H9 (cell line): Measurements from ENCODE around the gene TM4SF5. TPM values are rescaled to one million over a fixed set of nuclear protein-coding genes. Genes with fewer than 3 reads are reported as not detected.
A peak's percentile ranks its signal among the peaks of the same experiment; 100 is the strongest.

ENCODE experiments used
- DNase-seq: peaks from one replicate; pipeline ENCODE4 v3.0.0-alpha.2; 2017
- H2AFZ ChIP-seq: one replicate; pipeline ENCODE4 v1.6.1; 2013; ENCODE audit warnings: mild to moderate bottlenecking, low read length, control low read depth, moderate library complexity
- H2AK5ac ChIP-seq: 2 replicates; pipeline ENCODE4 v1.6.1; 2013; ENCODE audit warnings: low read length, control low read depth, mixed read lengths; ENCODE audit not compliant: insufficient read length
- H2BK120ac ChIP-seq: one replicate; pipeline ENCODE4 v1.6.1; 2013; ENCODE audit warnings: low read depth, mild to moderate bottlenecking, low read length, control low read depth, inconsistent platforms; ENCODE audit not compliant: poor library complexity, severe bottlenecking
- H2BK12ac ChIP-seq: 2 replicates; pipeline ENCODE4 v1.6.1; 2013; ENCODE audit warnings: low read length, control low read depth, mixed read lengths, low read depth; ENCODE audit not compliant: insufficient read length
- H2BK15ac ChIP-seq: 2 replicates; pipeline ENCODE4 v1.6.1; 2013; ENCODE audit warnings: low read depth, low read length, control low read depth
- H2BK20ac ChIP-seq: one replicate; pipeline ENCODE4 v1.6.1; 2013; ENCODE audit warnings: low read depth, mild to moderate bottlenecking, low read length, control low read depth, inconsistent platforms; ENCODE audit not compliant: poor library complexity, severe bottlenecking
- H2BK5ac ChIP-seq: 2 replicates; pipeline ENCODE4 v1.6.1; 2013; ENCODE audit warnings: low read length, control low read depth, mixed read lengths; ENCODE audit not compliant: insufficient read length
- H3K14ac ChIP-seq: 2 replicates; pipeline ENCODE4 v1.6.1; 2013; ENCODE audit warnings: low read length, control low read depth; ENCODE audit not compliant: insufficient read depth
- H3K18ac ChIP-seq: 2 replicates; pipeline ENCODE4 v1.6.1; 2013; ENCODE audit warnings: low read depth, mild to moderate bottlenecking, mixed read lengths, low read length, control low read depth; ENCODE audit not compliant: insufficient read length
- H3K23ac ChIP-seq: 2 replicates; pipeline ENCODE4 v1.6.1; 2013; ENCODE audit warnings: low read length, control low read depth, mixed read lengths, low read depth; ENCODE audit not compliant: insufficient read length
- H3K23me2 ChIP-seq: 2 replicates; pipeline ENCODE4 v1.6.1; 2013; ENCODE audit warnings: low read depth, mild to moderate bottlenecking, mixed read lengths, low read length, control low read depth; ENCODE audit not compliant: insufficient read length, poor library complexity, severe bottlenecking
- H3K27ac ChIP-seq: 2 replicates; pipeline ENCODE4 v1.5.1; 2013; ENCODE audit warnings: low read length, control low read depth, mixed read lengths, low read depth; ENCODE audit not compliant: insufficient read length
- H3K27me3 ChIP-seq: 2 replicates; pipeline ENCODE4 v1.6.1; 2013; ENCODE audit warnings: low read length, control low read depth, inconsistent platforms; ENCODE audit not compliant: insufficient read depth
- H3K4ac ChIP-seq: 2 replicates; pipeline ENCODE4 v1.6.1; 2013; ENCODE audit warnings: low read depth, mild to moderate bottlenecking, control low read depth, inconsistent platforms, low read length, moderate library complexity
- H3K4me1 ChIP-seq: 2 replicates; pipeline ENCODE4 v1.6.1; 2013; ENCODE audit warnings: low read length, control low read depth, inconsistent platforms; ENCODE audit not compliant: insufficient read depth
- H3K4me2 ChIP-seq: 2 replicates; pipeline ENCODE4 v1.6.1; 2013; ENCODE audit warnings: low read length, control low read depth, mixed read lengths; ENCODE audit not compliant: insufficient read length, insufficient read depth
- H3K56ac ChIP-seq: 2 replicates; pipeline ENCODE4 v1.6.1; 2013; ENCODE audit warnings: low read depth, mild to moderate bottlenecking, mixed read lengths, low read length, control low read depth; ENCODE audit not compliant: insufficient read length
- H3K79me1 ChIP-seq: 2 replicates; pipeline ENCODE4 v1.6.1; 2013; ENCODE audit warnings: low read depth, mild to moderate bottlenecking, moderate library complexity, low read length, control low read depth, inconsistent platforms; ENCODE audit not compliant: insufficient read depth, poor library complexity, severe bottlenecking
- H3K79me2 ChIP-seq: 2 replicates; pipeline ENCODE4 v1.6.1; 2013; ENCODE audit warnings: low read length, control low read depth, inconsistent platforms; ENCODE audit not compliant: insufficient read depth
- H3K9ac ChIP-seq: 2 replicates; pipeline ENCODE4 v1.6.1; 2013; ENCODE audit warnings: low read length, control low read depth, mixed read lengths; ENCODE audit not compliant: insufficient read length; ENCODE audit errors: extremely low read depth
- H3K9me3 ChIP-seq: one replicate; pipeline ENCODE4 v1.6.1; 2013; ENCODE audit warnings: low read depth, low read length, inconsistent platforms; ENCODE audit not compliant: control insufficient read depth
- H3T11ph ChIP-seq: one replicate; pipeline ENCODE4 v1.6.1; 2013; ENCODE audit warnings: mild to moderate bottlenecking, low read length, control low read depth, inconsistent platforms
- H4K20me1 ChIP-seq: one replicate; pipeline ENCODE4 v1.6.1; 2013; ENCODE audit not compliant: control insufficient read depth, insufficient read length, insufficient read depth
- H4K5ac ChIP-seq: 2 replicates; pipeline ENCODE4 v1.6.1; 2013; ENCODE audit warnings: low read depth, mild to moderate bottlenecking, mixed read lengths, low read length, control low read depth; ENCODE audit not compliant: insufficient read length
- H4K8ac ChIP-seq: replicated peaks from 2 replicates; pipeline ENCODE4 v1.6.1; 2013; ENCODE audit warnings: low read length, control low read depth, mixed read lengths, low read depth; ENCODE audit not compliant: insufficient read length
- H4K91ac ChIP-seq: 2 replicates; pipeline ENCODE4 v1.6.1; 2013; ENCODE audit warnings: low read depth, mild to moderate bottlenecking, moderate library complexity, mixed read lengths, low read length, control low read depth; ENCODE audit not compliant: insufficient read length
- H3K27ac Mint-ChIP-seq, 3 experiments: 2 replicates in 2 of 3; 3 replicates in 1 of 3; pipeline ENCODE4 v1.8.0; 2020 to 2021; ENCODE audit warnings: mixed read lengths in 3 of 3, mild to moderate bottlenecking in 1 of 3, moderate library complexity in 1 of 3
- H3K27me3 Mint-ChIP-seq: 2 replicates; pipeline ENCODE4 v1.8.0; 2021; ENCODE audit warnings: low read depth, mild to moderate bottlenecking, moderate library complexity, mixed read lengths
- H3K36me3 Mint-ChIP-seq, 3 experiments: 2 replicates in 2 of 3; 3 replicates in 1 of 3; pipeline ENCODE4 v1.8.0; 2020 to 2021; ENCODE audit warnings: low read depth in 3 of 3, mixed read lengths in 3 of 3; ENCODE audit not compliant: insufficient read depth in 1 of 3
- H3K4me1 Mint-ChIP-seq, 2 experiments: 2 replicates each; pipeline ENCODE4 v1.8.0; 2020; ENCODE audit warnings: mixed read lengths in 2 of 2
- H3K4me3 Mint-ChIP-seq, 2 experiments: 2 replicates in 1 of 2; 3 replicates in 1 of 2; pipeline ENCODE4 v1.8.0; 2020 to 2021; ENCODE audit warnings: mild to moderate bottlenecking in 2 of 2, mixed read lengths in 2 of 2, moderate library complexity in 1 of 2
- H3K9me3 Mint-ChIP-seq, 2 experiments: 2 replicates in 1 of 2; 3 replicates in 1 of 2; pipeline ENCODE4 v1.8.0; 2020; ENCODE audit warnings: mild to moderate bottlenecking in 2 of 2, mixed read lengths in 2 of 2, moderate library complexity in 1 of 2
- CTCF ChIP-seq: fragments of 200-600 bp; sonication (generic); conservative IDR thresholded peaks from 3 replicates; pipeline ENCODE4 v1.8.0; 2021; ENCODE audit warnings: antibody characterized with exemption, mild to moderate bottlenecking
- WGBS: extraction: QIAGEN DNeasy Blood & Tissue Kit; methylation state at CpG from one replicate; pipeline ENCODE4 v1.1.7; 2013; ENCODE audit warnings: missing lambda C conversion rate, low lambda C conversion rate, mixed read lengths; ENCODE audit not compliant: insufficient read length; ENCODE audit errors: extremely low coverage; 5-methylcytosine and 5-hydroxymethylcytosine counted together
- total RNA-seq: library from RNA; stranded (reverse); gene quantifications from 2 replicates; pipeline ENCODE4 v1.2.1, GENCODE V29; 2021

TM4SF5 gene
- total RNA-seq, 1 experiment from 2014 or later = not detected

DNA sequence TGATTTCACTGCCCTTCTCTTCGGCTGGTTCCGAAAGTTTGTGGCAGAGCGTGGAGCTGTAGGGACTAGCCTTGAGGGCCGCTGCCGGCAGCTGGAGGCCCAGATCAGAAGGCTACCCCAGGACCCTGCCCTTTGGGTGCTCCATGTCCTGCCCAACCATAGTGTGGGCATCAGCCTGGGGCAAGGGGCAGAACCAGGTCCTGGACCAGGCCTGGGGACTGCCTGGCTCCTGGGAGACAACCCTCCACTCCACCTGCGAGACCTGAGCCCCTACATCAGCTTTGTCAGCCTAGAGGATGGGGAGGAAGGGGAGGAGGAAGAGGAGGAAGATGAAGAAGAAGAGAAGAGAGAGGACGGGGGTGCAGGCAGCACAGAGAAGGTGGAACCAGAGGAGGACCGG lies 31.1 kb upstream of the TM4SF5 start:
- H3K9ac ChIP-seq = no peak overlapping the region
- no peak overlapping the region for H3K27ac Mint-ChIP-seq
- no peak overlapping the region for H4K8ac ChIP-seq
- H3K27me3 ChIP-seq = peaks cover 35% of the 10 kb centered on the region
- H2BK15ac ChIP-seq = no peak overlapping the region
- peaks cover 94% of the 10 kb centered on the region for H3K27me3 Mint-ChIP-seq
- H2AK5ac ChIP-seq = no peak overlapping the region
- no peak overlapping the region for H3T11ph ChIP-seq
- H2BK120ac ChIP-seq = no peak overlapping the region
- H3K56ac ChIP-seq = no peak overlapping the region
- no peak overlapping the region for H3K18ac ChIP-seq
- no peak overlapping the region for H2BK12ac ChIP-seq
- no peak overlapping the region for H3K27ac ChIP-seq
- no peaks in the 10 kb centered on the region for H4K20me1 ChIP-seq
- H3K4me3 Mint-ChIP-seq = peak overlapping the region; percentile 61 to 78
- no peak overlapping the region for H3K23ac ChIP-seq
- H3K23me2 ChIP-seq = peaks cover 11% of the 10 kb centered on the region
- no peak overlapping the region for H3K4me2 ChIP-seq
- peaks cover 19 to 23% of the 10 kb centered on the region in 2 experiments for H3K4me1 Mint-ChIP-seq
- no peaks in the 10 kb centered on the region for H3K79me1 ChIP-seq
- no peak overlapping the region for H4K5ac ChIP-seq
- no peak overlapping the region for H3K14ac ChIP-seq
- no peaks in the 10 kb centered on the region for H3K9me3 Mint-ChIP-seq
- no peak overlapping the region for H2AFZ ChIP-seq
- no peak for DNase-seq
- H3K79me2 ChIP-seq = no peaks in the 10 kb centered on the region
- no peak overlapping the region for H4K91ac ChIP-seq
- no peak overlapping the region for H3K4ac ChIP-seq
- no peak for TF ChIP-seq CTCF
- no peak overlapping the region for H2BK20ac ChIP-seq
- no CpG with 5 or more reads among the region's 8 CpGs for WGBS
- H3K9me3 ChIP-seq = no peaks in the 10 kb centered on the region
- peaks cover 0 to 3% (median 0%) of the 10 kb centered on the region in 3 experiments; a peak in 1 of 7 replicates for H3K36me3 Mint-ChIP-seq
- no peak overlapping the region for H2BK5ac ChIP-seq
- H3K4me1 ChIP-seq = no peaks in the 10 kb centered on the region
